Measurements from ENCODE around the gene HES3. TPM values are rescaled to one million over a fixed set of nuclear protein-coding genes. Genes with fewer than 3 reads are reported as not detected.
"Not testable (repeated sequence)": the region's sequence is repeated elsewhere in the genome, so short reads cannot be mapped to it uniquely, and the experiment has no call there.

Gene HES3
- total RNA-seq, 1 donor from 2014 or later, result not detected

GRCh38 chr1:6212193-6212959 is 31.6 kb upstream of the HES3 start:
- DNase-seq (ENCODE audit: missing footprints) (no peak), ATAC-seq (no peak)
- intact Hi-C loops (cut with DNase I), result no loop called here

- ATAC-seq, result no peak
- DNase-seq (ENCODE audit: missing footprints), result no peak
- intact Hi-C loops (cut with DNase I), result no loop called here
Observed at GRCh38 chr1:6218375-6219164, 25.4 kb upstream of the HES3 start.

- intact Hi-C loops (cut with DNase I); ATAC-seq: not testable (repeated sequence)
Observed at GRCh38 chr1:6219641-6220040, 24.3 kb upstream of the HES3 start.

GRCh38 chr1:6220236-6220635 is 23.7 kb upstream of the HES3 start:
- no peak for ATAC-seq
- DNase-seq (ENCODE audit: missing footprints), result no peak
- intact Hi-C loops (cut with DNase I), result no loop called here

More at GRCh38 chr1:6219641-6220040, 24.3 kb upstream of the HES3 start:
- not testable (repeated sequence) for DNase-seq (ENCODE audit: missing footprints)

- intact Hi-C loops (cut with DNase I), result no loop called here
- ATAC-seq (no peak), DNase-seq (ENCODE audit: missing footprints) (no peak)
Observed at GRCh38 chr1:6221210-6221784, 22.7 kb upstream of the HES3 start.

- ATAC-seq (peak; percentile 70), DNase-seq (ENCODE audit: missing footprints) (peak; percentile 81)
- intact Hi-C loops (cut with DNase I), result loop anchor here (2.0 kb wide), 1 partner anchor 16 kb away; the partner anchor contains the start of gene RNF207
Observed at GRCh38 chr1:6222636-6223035, 21.3 kb upstream of the HES3 start.

GRCh38 chr1:6223617-6224016 is 20.4 kb upstream of the HES3 start:
- intact Hi-C loops (cut with DNase I), result loop anchor here (2.0 kb wide), 1 partner anchor 17 kb away; the partner anchor contains the start of gene RNF207
- peak; percentile 74 for ATAC-seq

GRCh38 chr1:6224718-6225117 is 19.3 kb upstream of the HES3 start:
- DNase-seq (ENCODE audit: missing footprints), result no peak
- no peak for ATAC-seq
- intact Hi-C loops (cut with DNase I), result no loop called here

More at GRCh38 chr1:6223617-6224016, 20.4 kb upstream of the HES3 start:
- DNase-seq (ENCODE audit: missing footprints), result no peak

GRCh38 chr1:6225651-6226050 is 18.3 kb upstream of the HES3 start:
- ATAC-seq (no peak), DNase-seq (ENCODE audit: missing footprints) (no peak)
- intact Hi-C loops (cut with DNase I), result no loop called here

GRCh38 chr1:6233376-6233775 is 10.6 kb upstream of the HES3 start:
- intact Hi-C loops (cut with DNase I), result no loop called here
- ATAC-seq (no peak), DNase-seq (ENCODE audit: missing footprints) (no peak)

GRCh38 chr1:6234502-6235295 is 9.3 kb upstream of the HES3 start:
- no peak for DNase-seq (ENCODE audit: missing footprints)
- ATAC-seq, result no peak
- intact Hi-C loops (cut with DNase I), result loop anchor here (1.0 to 5.0 kb wide), 2 partner anchors 25 to 37 kb away; partner anchors contain the start of gene RPL22

- DNase-seq (ENCODE audit: missing footprints), result no peak
- no peak for ATAC-seq
- intact Hi-C loops (cut with DNase I), result loop anchor here (1.0 to 5.0 kb wide), 2 partner anchors 26 to 38 kb away; partner anchors contain the start of gene RPL22
Observed at GRCh38 chr1:6235296-6235677, 8.7 kb upstream of the HES3 start.

- ATAC-seq (no peak), DNase-seq (ENCODE audit: missing footprints) (no peak)
- intact Hi-C loops (cut with DNase I), result loop anchor here (5.0 kb wide), 1 partner anchor 40 kb away; the partner anchor contains the start of gene RPL22
Observed at GRCh38 chr1:6237093-6237492, 6.9 kb upstream of the HES3 start.

GRCh38 chr1:6239213-6239752 is 4.7 kb upstream of the HES3 start:
- DNase-seq (ENCODE audit: missing footprints), result no peak
- no peak for ATAC-seq
- intact Hi-C loops (cut with DNase I), result loop anchor here (5.0 kb wide), 1 partner anchor 42 kb away; the partner anchor contains the start of gene RPL22

GRCh38 chr1:6239950-6240768 is 3.8 kb upstream of the HES3 start:
- ATAC-seq (no peak), DNase-seq (ENCODE audit: missing footprints) (no peak)
- intact Hi-C loops (cut with DNase I), result loop anchor here (5.0 kb wide), 1 partner anchor 43 kb away; the partner anchor contains the start of gene RPL22

GRCh38 chr1:6241107-6241886 is 2.7 kb upstream of the HES3 start:
- no peak for ATAC-seq
- peak; percentile 41 for DNase-seq (ENCODE audit: missing footprints)
- intact Hi-C loops (cut with DNase I), result no loop called here

All from Right ventricle myocardium inferior (tissue), 1 donor.